H1 (cell line): ENCODE data around the gene ZDHHC9.

ENCODE experiments used
- CTCF ChIP-seq, 3 experiments: IDR thresholded peaks; 1 replicate in 2 of 3; 2 replicates in 1 of 3; pipeline versions ENCODE4 v1.5.1 to v1.6.1; 2011; ENCODE audit warnings: low read length in 3 of 3, mild to moderate bottlenecking in 3 of 3, inconsistent platforms in 2 of 3, low read depth in 1 of 3, moderate library complexity in 1 of 3; ENCODE audit not compliant: insufficient read depth in 1 of 3; ENCODE audit errors: control extremely low read depth in 1 of 3
- KDM5A ChIP-seq: fragments of 200-600 bp; IDR thresholded peaks from 2 replicates; pipeline ENCODE4 v1.7.1; 2012; ENCODE audit warnings: mild to moderate bottlenecking, low read length, inconsistent platforms, mixed read lengths
- RAD21 ChIP-seq, 2 experiments: IDR thresholded peaks in 1 of 2; conservative IDR thresholded peaks in 1 of 2; 2 replicates each; pipeline ENCODE4 v1.6.1; 2011; ENCODE audit warnings: low read depth in 2 of 2, low read length in 2 of 2, improper control_type of control experiment in 1 of 2, inconsistent platforms in 1 of 2, mild to moderate bottlenecking in 1 of 2, moderate library complexity in 1 of 2
- USF2 ChIP-seq: IDR thresholded peaks from 2 replicates; pipeline ENCODE4 v1.6.1; 2011; ENCODE audit warnings: low read length, improper control_type of control experiment
- YY1 ChIP-seq: IDR thresholded peaks from 2 replicates; pipeline ENCODE4 v1.6.1; 2011; ENCODE audit warnings: low read depth, mild to moderate bottlenecking, low read length

- TF ChIP-seq USF2 (no peak), YY1 (no peak), KDM5A (no peak), CTCF (IDR thresholded peaks at IDR 0.05; ENCODE audit: control extremely low read depth in 1 of 3, insufficient read depth in 1 of 3, low read depth in 1 of 3, low read length in 3 of 3) (no peak), RAD21 (IDR thresholded peaks at IDR 0.05 in 1 of 2, conservative IDR thresholded peaks at IDR 0.05 in 1 of 2; ENCODE audit: low read depth in 2 of 2, low read length in 2 of 2) (no peak)
Observed at GRCh38 chrX:129876771-129877305, 33.2 kb upstream of the ZDHHC9 start.
